T-helper 2 cell treated with Interferon-gamma antibody and Interleukin-4, amounts not matched to agents 100 ng/mL and 5 ng/mL, for 36 hours (primary cell): ENCODE results near the gene SLC13A1. TPM values are rescaled to one million over a fixed set of nuclear protein-coding genes. Genes with fewer than 3 reads are reported as not detected.

Experiments used
- intact Hi-C: fragments of 100-400 bp; cut with micrococcal nuclease; formaldehyde crosslinking; loops from one replicate; pipeline ENCODE4 v1.15.1; 2023
- total RNA-seq: library from RNA; stranded (reverse); gene quantifications from 2 replicates; pipeline ENCODE4 v1.2.3, GENCODE V29; 2022

Gene SLC13A1
- total RNA-seq, 1 donor from 2014 or later, result 0.05 TPM

- intact Hi-C loops, result no loop called here
Observed at GRCh38 chr7:123193235-123193634, 6.5 kb downstream of the SLC13A1 start.

GRCh38 chr7:123191132-123191531 is 8.6 kb downstream of the SLC13A1 start:
- intact Hi-C loops, result no loop called here

- intact Hi-C loops, result no loop called here
Observed at GRCh38 chr7:123190109-123190831, 9.5 kb downstream of the SLC13A1 start.

- intact Hi-C loops, result no loop called here
Observed at GRCh38 chr7:123185756-123186155, 14.0 kb downstream of the SLC13A1 start.

GRCh38 chr7:123184271-123184670 is 15.5 kb downstream of the SLC13A1 start:
- intact Hi-C loops, result no loop called here

GRCh38 chr7:123183431-123183830 is 16.3 kb downstream of the SLC13A1 start:
- intact Hi-C loops, result no loop called here

GRCh38 chr7:123177442-123177841 is 22.3 kb downstream of the SLC13A1 start:
- intact Hi-C loops, result no loop called here

GRCh38 chr7:123170333-123171246 is 29.2 kb downstream of the SLC13A1 start:
- intact Hi-C loops, result no loop called here

GRCh38 chr7:123169065-123169464 is 30.7 kb downstream of the SLC13A1 start:
- intact Hi-C loops, result no loop called here

- intact Hi-C loops, result loop anchor here (10.0 kb wide), 1 partner anchor 1063 kb away; no protein-coding TSS in a partner anchor
Observed at GRCh38 chr7:123157606-123158005, 42.2 kb downstream of the SLC13A1 start.

- intact Hi-C loops, result loop anchor here (2.0 to 10.0 kb wide), 2 partner anchors 937 to 1061 kb away; no protein-coding TSS in a partner anchor
Observed at GRCh38 chr7:123155571-123155970, 44.2 kb downstream of the SLC13A1 start.

GRCh38 chr7:123154231-123154860 is 45.4 kb downstream of the SLC13A1 start:
- intact Hi-C loops, result loop anchor here (2.0 to 10.0 kb wide), 3 partner anchors 352 to 1060 kb away; no protein-coding TSS in a partner anchor

GRCh38 chr7:123151443-123151842 is 48.3 kb downstream of the SLC13A1 start:
- intact Hi-C loops, result loop anchor here (5.0 to 10.0 kb wide), 2 partner anchors 349 to 1057 kb away; no protein-coding TSS in a partner anchor

- intact Hi-C loops, result no loop called here
Observed at GRCh38 chr7:123148813-123149212, 51.0 kb downstream of the SLC13A1 start.

- intact Hi-C loops, result no loop called here
Observed at GRCh38 chr7:123143252-123144006, 56.3 kb downstream of the SLC13A1 start.

- intact Hi-C loops, result no loop called here
Observed at GRCh38 chr7:123140561-123140960, 59.2 kb downstream of the SLC13A1 start.

- intact Hi-C loops, result no loop called here
Observed at GRCh38 chr7:123135960-123136359, 63.8 kb downstream of the SLC13A1 start.

GRCh38 chr7:123133924-123134323 is 65.8 kb downstream of the SLC13A1 start:
- intact Hi-C loops, result no loop called here

GRCh38 chr7:123131961-123132360 is 67.8 kb downstream of the SLC13A1 start:
- intact Hi-C loops, result no loop called here

GRCh38 chr7:123131556-123131955 is 68.2 kb downstream of the SLC13A1 start:
- intact Hi-C loops, result no loop called here

- intact Hi-C loops, result no loop called here
Observed at GRCh38 chr7:123131140-123131539, 68.6 kb downstream of the SLC13A1 start.
